ENCODE data around the gene TP63.

TP63 gene

DNA sequence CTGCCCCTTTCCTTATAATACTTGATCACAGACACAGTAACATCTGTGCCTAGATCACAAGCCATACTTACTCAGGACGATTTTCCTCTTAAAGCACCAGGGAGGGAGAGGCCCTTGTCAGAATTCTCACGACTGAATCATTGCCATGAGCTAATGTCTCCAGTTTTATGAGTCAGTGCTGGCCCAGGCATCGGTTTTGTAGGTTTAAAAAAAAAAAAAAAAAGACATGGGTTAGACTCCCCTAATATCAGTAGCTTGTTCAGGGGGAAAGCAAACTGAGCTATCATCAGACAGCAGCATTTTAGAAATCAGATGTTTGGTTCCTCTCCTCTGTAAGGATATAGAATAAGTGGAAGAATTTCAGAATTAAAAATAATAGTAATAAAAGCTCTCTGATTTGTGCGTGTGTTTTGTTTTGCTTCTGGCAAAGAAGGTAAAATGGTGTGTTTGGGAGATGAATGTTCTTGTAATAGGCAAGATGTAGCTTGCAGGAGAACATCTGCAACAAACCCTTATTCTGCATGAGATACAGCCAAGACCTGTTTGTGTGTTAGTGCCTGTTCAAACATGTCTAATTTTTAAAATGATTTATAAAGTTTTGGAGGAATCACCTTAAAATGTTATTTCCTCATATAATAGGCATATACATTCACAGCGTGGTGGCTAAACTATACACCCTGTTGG, 193.6 kb downstream of the TP63 start:
- DNase-seq, result no peak

DNA sequence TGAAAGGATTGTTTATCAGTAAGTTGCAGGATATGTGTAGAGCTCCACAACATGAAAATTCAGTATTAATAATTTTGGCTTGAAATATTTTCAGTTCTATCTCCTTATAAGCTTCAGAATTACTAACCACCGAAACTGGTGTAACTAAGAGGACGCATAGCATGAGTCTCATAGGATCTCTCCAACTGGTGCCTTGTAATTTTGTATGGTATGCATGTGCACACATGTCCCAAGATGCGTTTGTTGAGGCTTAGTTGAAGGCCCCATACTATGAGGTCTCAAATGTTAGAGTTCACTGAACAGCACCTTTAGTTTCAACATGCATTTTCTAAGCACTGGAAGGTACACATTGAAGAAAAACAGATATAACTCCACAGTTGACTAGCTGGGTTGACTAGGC, 195.4 kb downstream of the TP63 start:
- no peak for DNase-seq

DNA sequence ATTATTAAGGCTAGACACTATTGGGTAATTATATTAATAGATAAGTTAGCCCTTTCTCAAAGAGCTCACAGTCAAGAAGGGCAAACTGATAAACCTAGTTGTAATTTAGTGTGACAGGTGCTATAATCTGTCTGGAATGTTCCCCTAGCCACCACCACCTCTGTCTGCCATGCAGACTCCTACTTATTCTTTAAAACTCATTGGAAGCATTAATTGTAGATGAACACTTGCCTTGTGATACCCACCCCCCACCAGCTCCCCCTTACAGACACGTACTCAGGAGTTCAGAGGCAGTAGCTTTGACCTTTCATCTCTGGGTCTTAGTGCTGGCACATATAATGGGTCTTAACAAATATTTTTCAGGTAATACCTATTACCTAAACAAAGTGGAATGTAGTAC, 195.9 kb downstream of the TP63 start:
- DNase-seq, result no peak

DNA sequence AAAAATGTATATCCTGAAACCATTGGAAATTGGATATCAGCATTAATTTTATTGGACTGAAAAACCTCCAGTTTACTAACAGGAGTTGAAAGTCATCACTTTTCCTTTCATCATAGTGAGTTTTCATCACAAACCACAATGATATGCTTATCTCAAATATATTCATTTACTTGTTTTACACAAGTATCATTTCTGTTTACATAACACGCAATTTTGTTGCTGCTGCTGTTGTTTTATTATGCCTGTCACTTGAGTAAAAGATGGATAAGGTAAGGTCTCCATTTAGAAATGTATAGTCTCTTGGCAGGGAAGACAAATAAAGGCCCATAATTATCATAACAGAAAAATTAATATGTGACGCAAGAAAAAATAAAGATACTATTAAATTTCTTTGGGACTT, 199.2 kb downstream of the TP63 start:
- DNase-seq, result no peak

DNA sequence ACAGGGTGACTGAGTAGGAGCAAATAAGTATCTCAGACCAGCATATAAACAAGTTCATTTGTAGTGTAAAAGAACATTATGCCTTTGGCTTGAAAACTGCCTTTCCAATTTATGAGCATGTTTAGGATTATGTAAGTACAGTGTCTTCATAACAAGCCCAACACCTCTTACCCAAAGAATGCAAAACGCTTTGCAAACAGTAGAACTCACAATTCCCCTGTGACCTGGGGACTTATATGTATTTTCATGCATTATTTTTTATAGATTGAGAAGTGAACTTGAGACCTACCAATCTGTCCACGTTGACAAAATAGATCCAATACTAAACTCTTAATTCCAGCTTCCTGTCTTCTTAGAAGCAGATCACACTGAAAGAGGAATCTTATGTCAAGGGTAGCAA, 202.1 kb downstream of the TP63 start:
- no peak for DNase-seq

DNA sequence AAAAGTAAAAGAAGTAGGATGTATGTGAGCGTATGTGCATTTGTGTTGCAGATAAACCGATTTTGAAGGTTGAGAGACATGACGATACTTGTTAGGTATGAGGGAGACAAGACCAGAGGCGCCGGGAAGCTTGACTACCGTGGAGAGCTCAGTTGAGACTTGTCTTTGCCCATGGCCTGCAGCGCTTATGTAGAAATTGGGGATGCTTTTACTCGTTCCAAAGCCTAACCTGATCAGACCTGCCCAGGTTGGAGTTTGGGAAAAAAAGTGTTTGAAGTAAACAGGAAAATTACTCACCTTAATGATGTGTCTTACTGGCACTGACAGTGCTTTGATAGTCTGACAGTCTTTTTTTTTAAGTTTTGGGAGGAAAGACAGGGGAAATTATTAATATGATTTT, 202.8 kb downstream of the TP63 start:
- no peak for DNase-seq

DNA sequence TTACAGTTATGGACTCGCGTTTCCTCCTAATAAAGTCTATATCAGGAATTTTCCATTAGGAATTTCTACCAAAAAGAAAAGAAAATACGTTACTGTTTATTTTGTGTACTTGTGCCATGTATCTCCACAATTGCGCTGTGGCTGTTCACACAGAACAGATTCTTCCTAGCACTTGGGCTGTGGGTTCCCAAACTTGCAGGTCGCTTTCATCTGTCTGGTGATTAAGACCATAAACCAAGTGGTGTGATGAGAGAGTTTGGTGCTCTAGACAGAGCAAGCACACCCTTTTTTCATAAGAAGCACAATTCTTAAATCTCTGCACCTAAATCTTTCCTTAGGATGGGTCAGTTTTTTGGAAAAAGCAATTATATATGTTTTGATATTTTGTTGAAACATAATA, 203.3 kb downstream of the TP63 start:
- no peak for DNase-seq

DNA sequence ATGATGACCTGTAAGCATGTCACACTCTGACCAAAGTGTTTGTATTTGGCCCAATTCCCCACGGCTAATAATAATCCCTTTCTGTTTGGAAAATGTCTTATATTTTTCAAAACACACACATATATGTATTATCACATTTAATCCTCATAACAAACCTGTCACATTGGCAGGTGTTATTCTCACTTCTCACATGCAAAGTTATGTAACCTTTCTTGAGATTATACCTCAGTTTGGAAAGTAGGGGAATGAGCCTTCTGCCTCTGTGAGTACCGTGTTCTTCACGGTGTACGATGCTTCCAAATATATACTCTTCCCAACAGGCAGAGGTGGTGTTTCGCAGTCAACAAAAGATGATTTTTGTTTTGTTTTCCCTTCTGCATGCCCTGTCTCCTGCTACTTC, 205.6 kb downstream of the TP63 start:
- DNase-seq, result no peak

DNA sequence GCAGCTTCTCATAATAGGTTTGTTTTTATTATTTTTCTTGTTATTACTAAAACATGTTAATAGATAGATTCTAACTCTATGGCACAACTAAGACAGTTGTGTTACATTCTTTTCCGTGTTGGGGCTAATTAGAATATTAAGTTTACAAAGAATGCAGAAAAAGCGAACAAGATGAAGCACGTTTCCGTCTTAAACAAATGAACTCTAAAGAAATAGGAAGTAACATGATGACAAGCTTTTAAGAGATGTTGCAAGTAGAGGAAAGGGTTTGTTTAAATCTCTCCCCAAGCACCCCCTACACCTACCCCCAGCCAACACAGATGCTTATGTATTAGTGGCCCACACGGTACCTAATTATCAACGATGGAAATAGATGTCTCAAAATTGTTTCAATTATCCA, 207.1 kb downstream of the TP63 start:
- DNase-seq, result no peak

DNA sequence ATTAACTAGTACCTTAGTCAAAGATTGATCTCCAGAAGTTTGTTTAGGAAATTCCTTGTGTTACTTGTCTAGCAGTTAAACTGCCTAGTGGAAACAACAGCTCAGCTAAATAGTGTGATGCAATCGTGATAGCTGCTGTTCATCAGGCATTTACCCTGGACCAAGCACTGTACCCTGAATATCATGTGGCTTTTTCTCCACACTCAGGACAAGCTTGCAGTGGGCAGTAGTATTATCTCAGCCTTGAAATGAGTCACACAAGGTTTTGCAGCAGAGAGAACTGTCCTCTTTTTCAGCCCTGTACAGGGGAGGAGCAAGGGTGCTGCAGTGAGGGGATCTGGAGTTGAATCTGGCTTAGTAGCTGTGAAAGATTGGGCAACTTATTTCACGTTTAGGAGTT, 208.4 kb downstream of the TP63 start:
- DNase-seq, result no peak

DNA sequence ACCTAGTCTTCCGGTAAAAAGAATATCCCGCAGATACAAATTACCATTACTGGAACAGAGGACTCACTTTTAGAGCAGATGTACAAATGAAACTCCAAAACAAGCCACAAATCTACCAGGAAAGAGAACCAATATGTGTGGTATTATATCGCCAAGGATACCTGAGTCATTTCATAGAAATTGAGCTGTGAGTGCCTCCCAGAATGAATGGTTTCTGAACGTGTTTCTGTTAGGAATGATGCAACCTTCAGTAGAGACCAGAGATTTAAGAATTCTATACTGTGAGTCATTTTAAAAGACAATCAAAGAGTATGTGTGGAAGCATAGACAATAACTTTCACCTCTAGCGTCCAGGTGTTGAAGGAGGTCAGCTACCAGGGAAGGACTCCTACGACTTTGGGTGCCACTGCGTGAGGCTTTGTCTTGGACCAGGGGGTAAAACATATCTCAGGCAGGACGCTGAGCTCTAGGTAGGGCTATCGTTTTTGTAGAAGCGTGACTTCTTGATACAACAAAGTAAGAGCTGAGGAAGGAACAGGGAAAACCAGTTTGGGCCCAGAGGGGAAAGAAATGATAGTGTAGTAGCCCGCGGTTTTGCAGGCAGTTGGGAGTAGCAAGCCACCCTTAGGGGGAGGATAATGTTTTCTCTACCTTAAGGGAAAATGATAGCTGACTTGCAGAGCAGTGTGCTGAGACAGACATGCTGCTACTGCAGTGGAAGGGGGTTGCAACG, 210.4 kb downstream of the TP63 start:
- no peak for DNase-seq

DNA sequence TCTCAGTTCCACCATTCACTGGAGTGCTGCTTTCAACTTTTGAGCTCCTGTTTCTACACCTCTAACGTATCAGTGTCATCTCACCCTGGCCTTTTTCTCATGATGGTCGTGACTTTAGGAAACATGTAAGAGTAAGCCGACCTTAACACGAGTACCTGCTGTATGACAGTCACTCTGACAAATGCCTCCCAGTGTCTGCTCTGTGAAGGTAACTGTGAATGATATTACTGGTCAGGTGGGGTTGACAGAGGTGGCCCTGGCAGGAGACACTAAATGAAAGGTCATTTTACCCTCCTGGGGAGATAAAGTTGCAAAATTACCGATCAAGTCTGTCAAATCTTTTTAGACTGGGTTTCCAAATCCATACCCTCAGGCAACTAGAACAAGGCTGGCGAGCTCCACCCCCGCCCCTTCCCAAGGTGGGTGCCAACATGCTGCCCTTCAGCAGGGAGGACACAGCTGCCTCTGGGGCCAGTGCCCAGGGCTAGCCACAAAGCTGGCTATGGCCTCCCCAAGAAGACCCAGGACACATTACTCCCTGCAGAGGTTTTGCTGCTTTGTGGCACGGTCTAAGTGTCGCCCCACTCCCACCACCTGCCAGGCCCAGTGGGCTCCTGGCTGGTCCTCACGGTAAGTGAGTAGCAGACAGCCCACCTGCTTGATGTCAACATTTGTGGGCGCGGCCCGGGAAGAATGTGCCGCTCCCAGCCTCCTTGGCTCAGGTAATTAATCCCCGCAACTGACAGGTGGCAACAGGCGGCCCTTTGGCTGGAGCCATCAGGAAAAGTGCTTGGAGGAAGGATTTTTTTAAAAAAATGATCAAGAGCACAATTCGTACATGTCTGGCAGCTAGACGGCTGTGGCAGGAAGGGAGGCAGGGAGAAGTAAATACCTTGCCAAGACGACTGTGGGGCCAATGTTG, 211.8 kb downstream of the TP63 start:
- DNase-seq, result peak; percentile 96

DNA sequence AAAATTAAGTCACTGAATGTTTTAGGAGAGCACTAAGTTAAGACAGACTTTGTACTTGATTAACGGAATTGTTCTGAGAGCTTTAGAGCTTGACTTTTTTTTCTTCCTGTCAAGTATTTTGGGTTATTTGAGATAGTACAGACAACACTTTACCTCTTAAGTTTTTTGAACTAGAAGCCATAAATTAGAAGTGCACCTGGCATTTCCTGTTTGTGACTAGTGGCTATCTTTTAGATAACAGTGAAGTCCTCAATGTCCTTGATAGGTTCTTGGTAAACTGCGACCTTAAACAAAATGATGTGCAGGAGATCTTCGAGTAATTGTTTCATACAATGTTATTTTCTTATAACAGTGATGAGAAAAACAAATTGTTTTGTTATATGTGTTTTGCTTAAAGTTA, 213.9 kb downstream of the TP63 start:
- no peak for DNase-seq

DNA sequence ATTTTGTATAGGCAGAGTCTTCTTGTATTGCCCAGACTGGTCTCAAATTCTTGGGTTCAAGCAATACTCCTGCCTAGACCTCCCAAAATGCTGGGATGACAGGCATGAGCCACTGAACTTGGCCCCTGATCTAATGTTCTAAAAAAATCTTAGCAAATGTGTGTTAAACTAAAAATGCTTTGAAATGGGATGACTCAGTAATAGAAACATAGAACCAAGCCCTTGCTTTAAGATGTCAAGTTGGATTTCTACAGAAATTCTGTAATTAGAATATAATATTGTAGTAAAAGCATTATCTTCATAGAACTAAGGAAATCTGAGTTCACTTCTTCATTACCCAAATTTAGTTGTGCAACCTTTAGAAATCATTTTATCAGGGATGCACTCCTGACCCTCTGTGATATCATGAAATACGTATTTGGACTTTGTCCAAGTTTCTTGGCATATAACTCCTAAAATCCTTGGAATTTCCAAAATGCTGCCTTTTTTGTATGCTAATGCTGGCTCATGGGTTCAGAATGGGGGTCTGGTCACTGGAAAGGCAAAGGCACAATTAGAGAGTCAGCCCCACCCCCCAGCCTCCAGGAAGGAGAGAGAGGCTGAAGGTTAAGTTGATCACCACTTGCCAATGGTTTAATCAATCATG, 217.3 kb downstream of the TP63 start:
- no peak for DNase-seq

DNA sequence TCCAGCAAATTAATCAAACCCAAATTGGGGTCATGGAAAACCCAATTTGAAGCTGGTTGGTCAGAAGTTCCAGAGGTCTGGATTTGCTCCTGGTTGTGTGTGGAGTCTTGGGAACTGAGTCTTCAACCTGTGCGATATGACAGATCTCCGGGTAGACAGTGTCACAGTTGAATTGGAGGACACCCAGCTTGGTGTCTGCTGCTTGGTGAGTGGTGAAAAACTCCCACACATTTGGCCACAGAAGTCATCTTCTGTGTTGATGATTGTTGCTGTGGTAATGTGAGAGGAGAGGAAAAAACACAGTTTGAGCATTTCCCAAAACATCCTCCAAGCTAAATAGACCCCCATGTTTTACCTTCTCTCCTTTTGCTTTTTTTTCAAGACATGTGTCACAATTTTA, 218.1 kb downstream of the TP63 start:
- no peak for DNase-seq

DNA sequence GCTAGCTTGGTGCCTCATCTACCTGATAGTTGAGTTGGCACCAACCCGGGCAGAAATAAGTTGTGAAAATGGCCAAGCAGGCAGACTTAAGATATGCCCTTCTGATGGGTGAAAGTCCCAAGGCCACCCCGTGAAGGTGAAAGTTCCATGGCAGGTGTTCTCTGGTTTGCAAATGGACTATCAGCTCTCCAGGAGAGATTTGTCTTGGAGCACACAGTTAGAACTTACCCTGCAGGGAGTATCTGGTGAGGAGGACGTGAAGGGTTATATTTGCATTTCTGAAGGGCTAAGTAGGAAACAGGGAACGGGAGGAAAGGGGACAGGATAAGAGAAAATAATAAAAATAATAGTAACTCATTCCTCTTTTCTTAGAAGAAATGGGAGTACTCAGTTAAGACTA, 220.5 kb downstream of the TP63 start:
- DNase-seq, result no peak

DNA sequence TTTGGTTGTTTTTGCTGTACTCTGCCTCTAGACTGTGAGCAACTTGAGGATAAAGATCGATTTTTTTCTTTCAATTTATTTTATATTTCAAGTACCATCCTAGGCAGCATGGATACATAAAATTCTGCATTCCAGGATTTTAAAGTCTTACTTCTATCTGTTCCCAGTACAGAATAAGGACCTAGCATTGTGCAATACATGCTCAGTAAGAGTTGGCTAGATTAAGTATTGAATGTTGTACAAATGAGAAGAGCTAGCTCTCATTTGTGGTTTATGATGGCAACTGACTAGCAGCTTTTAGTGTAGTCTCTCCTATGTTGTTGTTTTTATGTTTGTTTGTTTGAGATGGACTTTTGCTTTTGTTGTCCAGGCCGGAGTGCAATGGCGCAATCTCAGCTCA, 222.7 kb downstream of the TP63 start:
- DNase-seq, result no peak

DNA sequence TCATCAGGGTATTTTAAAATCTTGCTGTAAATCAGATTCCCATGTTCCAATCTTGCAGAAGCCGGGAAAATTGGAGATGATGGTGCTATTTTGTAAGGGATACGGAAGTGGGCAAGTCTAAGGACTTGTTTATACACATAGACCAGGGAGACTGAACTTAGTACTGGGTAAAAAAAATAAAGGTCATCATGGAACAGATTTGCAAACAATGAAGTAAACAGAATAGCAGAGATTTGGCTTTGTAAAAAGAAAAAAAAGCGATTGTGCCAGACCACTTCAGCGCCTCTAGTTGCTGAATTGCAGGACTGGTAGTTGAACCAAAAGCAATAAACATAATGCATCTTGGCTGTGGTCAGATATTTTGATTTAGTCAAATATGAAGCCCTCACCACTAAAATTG, 229.1 kb downstream of the TP63 start:
- DNase-seq, result no peak

DNA sequence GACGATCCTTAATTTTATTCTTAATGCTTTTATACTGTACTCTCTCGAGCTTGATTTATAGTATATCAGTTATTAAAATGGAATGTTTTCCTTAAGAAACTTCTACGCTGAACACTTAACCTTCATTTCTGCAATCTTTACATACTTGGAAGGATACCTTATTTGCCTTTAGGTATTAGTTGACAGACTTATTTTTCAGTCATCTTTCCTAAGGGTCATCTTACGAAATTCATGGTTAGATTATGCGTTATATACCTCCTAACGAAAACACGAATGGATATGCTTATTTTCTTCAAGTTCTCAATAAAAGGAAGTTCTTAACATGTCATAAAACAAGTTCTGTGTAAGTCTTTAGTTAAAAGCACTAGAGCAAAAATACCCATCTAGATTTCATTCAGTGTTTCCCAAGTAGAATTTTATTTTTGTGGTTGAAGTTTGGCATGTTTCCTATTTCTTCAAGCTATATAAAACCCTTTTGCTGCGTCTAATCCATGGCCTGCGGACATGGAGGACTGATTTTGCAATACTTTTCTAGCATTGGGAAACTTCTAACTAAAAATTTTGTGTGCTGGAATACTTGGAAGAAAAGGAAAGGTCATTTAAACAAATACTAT, 231.3 kb downstream of the TP63 start:
- no peak for DNase-seq

DNA sequence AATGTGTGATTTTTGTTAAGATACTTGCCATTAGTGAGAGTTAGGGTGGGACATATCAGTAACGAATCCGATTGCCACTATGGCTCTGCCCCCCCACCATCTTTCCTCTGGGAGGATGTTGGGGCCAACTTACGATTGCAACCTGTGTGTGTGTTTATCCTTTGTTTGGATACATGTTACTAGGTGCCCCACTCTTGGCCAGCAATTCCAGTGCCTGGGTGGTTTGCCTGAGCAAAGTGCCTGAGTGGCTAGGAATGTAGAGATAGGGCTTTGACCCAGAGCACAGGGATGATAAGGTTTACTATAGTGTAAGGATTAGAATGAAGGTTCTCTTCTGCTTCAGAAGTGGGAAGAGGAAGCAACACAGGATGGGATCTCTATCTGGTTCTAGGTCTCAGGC, 231.8 kb downstream of the TP63 start:
- no peak for DNase-seq

DNA sequence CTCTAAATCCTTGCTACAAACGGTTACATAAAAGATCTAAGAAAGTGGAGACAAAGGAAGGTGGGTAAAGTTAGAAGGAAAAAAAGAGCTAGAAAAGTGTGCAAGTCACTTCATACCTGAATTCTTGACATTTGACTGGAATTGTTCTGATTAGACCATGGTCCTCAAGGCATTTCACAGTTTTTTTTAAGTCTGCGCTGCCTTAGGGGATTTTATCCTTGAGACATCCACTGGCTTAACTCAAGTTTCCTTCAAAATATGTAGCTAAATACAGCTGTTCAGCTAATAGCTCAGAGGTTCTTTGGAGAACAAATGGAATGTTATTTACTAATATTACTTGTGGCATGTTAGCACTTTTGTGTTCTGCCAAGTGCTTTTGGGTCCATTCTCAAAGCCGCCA, 236.9 kb downstream of the TP63 start:
- DNase-seq, result no peak

DNA sequence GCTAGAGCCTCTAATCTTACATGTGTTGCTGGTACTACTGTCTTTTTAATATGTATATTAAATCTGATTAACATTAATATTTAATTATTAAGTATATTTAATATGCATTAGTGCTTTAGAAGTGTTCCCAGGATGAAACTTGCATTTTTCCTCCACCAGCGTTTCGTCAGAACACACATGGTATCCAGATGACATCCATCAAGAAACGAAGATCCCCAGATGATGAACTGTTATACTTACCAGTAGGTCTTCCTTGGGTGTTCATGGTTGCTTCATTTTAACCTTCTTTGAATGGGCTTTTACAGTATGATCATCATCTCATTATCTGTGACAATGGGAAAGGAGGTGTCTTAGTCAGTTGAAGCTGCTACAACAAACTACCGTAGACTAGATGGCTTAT, 238.0 kb downstream of the TP63 start:
- no peak for DNase-seq

DNA sequence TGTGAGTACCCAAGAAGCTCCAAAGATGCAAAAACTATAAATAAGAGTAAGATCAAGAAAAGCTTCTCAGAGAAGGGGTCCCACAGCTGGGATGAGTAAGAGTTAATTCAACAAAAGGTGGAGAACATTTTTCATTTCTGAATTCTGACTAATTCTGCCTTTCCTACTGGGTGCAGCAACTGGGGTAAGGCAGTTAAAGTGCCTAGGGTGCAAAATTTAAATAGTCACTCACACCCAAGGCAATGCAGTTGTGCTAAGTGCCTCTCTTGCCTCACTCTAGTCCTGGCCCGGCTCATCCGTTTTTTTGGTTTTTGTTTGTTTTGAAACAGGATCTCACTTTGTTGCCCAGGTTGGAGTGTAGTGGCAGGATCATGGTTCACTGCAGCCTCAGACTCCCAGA, 240.2 kb downstream of the TP63 start:
- DNase-seq, result no peak

Data from NCI-H146 (cell line).